GM12891 (cell line): Measurements from ENCODE around the gene TIPARP.

Experiments
- DNase-seq: peaks from one replicate; pipeline ENCODE4 v3.0.0; 2011; ENCODE audit warnings: low spot score; ENCODE audit not compliant: insufficient read length
- FAIRE-seq: peaks from 2 replicates; lab custom pipeline; 2011; peaks lifted over from hg19 to GRCh38; lab: Jason Lieb, UNC
- PAX5 ChIP-seq: IDR thresholded peaks from 2 replicates; pipeline ENCODE4 v1.6.1; 2011; ENCODE audit warnings: low read length, moderate library complexity, mild to moderate bottlenecking; ENCODE audit not compliant: insufficient read depth, severe bottlenecking
- POLR2A ChIP-seq: IDR thresholded peaks from 2 replicates; pipeline ENCODE4 v1.6.1; 2011; ENCODE audit warnings: low read depth, low read length, control low read depth
- POLR2AphosphoS5 ChIP-seq: IDR thresholded peaks from 2 replicates; pipeline ENCODE4 v1.6.1; 2011; ENCODE audit warnings: low read depth, low read length, control low read depth
- POU2F2 ChIP-seq: IDR thresholded peaks from 2 replicates; pipeline ENCODE4 v1.6.1; 2011; ENCODE audit warnings: low read depth, mild to moderate bottlenecking, control low read depth, low read length, moderate library complexity
- SPI1 ChIP-seq: IDR thresholded peaks from 2 replicates; pipeline ENCODE4 v1.6.1; 2011; ENCODE audit warnings: low read depth, low read length, control low read depth
- TAF1 ChIP-seq: IDR thresholded peaks from 2 replicates; pipeline ENCODE4 v1.6.1; 2011; ENCODE audit warnings: low read depth, low read length, control low read depth

The TIPARP gene

DNA sequence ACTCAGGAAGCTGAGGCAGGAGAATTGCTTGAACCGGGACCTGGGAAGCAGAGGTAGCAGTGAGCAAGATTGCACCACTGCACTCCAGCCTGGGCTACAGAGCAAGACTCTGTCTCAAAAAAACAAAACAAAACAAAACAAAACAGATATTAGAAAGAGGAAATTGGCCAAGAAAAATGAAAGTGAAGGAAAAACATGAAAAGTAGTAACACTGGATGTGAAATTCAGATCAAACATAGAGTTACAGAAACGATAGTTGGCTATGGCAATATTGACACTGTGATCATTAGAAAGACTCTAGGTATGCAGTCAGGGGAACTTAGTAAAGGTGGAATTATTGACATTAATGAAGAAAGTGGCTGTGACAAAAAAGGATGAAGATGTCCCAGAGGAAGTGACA is 13.2 kb upstream of the TIPARP start:
- TF ChIP-seq SPI1 (0 out of 2 replicates have a peak, but pooled peaks have one; percentile 10), POU2F2 (no peak)
- DNase-seq = no peak
- FAIRE-seq = peak; percentile 59

DNA sequence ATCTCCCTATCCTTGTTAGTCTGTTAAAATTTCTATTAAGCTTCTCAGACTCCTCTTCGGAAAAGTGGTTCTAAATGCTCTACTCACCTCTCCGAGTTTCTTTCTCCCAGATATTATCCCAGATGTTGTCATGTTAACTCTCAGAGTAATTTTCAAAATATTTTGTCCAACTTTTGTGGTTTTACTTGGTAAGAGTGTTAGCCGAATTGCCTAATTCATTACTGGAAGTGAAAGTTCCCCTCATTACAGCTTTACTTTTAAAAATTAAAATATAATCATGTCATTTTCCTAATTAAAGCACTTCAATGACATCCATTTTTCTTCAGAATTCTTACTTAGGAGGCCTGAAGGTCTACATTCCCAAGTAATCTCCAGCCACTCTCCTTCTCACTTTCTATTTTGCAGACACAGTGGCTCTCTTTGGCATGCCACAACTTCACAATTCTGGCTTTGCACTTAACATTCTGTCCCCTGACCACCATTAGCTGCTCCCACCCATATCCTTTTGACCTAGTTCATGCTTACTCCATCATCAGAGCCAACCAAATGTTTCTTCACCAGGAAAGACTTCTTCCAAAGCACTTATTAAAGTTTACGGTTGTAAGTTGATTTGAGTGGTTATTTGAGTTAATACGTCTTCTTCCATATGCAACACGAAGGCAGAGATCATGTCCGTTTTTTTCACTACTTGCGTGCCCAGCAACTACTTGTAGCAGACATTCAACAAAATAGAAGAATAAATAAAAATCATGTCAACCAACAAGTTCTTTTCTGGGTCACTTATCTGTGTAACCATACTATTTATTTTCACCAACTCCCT is 10.2 kb upstream of the TIPARP start:
- no peak for TF ChIP-seq POLR2A
- no peak for TF ChIP-seq SPI1
- no peak for TF ChIP-seq POLR2AphosphoS5
- TF ChIP-seq TAF1 = no peak
- TF ChIP-seq PAX5 = no peak
- TF ChIP-seq POU2F2 = no peak
- FAIRE-seq = peak; percentile 81
- DNase-seq = no peak

DNA sequence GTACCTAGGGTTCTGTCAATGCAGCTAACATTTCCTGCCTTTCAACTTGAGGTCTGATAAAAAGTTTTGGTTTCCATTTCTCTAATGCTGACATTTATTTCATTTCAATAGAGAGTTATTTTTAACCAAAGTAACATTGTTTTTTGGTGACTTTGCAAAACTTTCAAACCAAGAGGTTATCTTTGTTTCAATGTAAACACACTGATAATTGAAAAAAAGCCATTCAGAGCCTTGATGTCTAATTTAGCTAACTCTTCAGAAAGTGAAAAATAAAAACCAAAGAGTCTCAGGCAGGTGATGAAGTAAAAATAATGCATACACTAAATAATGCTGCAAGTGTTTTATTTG is 9.6 kb upstream of the TIPARP start:
- FAIRE-seq (no peak), DNase-seq (no peak)
- TF ChIP-seq POLR2A = no peak

DNA sequence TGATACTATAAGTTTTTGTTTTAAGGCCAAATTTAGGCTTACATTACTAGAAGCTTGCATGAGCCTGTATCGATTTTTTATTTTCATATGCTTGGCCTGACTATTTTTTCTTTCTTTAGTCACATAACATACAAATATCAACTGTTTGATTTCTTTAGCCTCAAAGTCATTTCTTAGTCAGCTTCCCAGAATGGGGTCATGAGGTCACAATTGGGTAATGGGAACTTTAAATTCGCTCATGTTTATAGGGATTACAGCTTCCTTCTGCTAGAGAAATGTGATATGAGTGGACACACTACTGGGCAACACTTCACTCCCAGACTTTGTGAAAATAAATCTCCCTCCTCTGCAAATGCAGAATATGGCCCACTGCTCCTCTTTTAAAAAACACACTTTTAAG is 9.1 kb upstream of the TIPARP start:
- TF ChIP-seq POU2F2 = no peak
- FAIRE-seq (peak; percentile 31), DNase-seq (no peak)

DNA sequence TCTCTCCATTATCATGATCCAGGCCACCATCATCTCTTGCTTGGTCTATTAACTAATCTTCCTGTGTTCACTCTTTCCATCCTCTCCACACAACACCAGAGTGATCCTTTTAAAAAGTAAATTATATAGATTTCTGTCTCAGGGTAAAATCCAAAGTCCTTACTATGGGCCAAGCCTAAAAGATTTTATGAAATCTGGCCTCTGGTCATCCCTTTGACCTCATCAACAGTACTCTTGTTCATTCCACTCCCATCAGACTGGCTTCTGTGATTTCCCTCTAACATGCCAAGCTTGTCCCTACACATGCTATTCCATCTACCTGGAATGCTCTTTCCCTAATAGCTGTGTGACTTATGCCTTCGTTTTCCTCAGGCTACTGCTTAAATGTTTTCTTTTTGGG is 8.3 kb upstream of the TIPARP start:
- FAIRE-seq = no peak
- TF ChIP-seq POLR2AphosphoS5 = no peak
- no peak for TF ChIP-seq TAF1
- no peak for TF ChIP-seq POU2F2
- TF ChIP-seq SPI1 = no peak
- TF ChIP-seq POLR2A = no peak
- TF ChIP-seq PAX5 = no peak
- no peak for DNase-seq

DNA sequence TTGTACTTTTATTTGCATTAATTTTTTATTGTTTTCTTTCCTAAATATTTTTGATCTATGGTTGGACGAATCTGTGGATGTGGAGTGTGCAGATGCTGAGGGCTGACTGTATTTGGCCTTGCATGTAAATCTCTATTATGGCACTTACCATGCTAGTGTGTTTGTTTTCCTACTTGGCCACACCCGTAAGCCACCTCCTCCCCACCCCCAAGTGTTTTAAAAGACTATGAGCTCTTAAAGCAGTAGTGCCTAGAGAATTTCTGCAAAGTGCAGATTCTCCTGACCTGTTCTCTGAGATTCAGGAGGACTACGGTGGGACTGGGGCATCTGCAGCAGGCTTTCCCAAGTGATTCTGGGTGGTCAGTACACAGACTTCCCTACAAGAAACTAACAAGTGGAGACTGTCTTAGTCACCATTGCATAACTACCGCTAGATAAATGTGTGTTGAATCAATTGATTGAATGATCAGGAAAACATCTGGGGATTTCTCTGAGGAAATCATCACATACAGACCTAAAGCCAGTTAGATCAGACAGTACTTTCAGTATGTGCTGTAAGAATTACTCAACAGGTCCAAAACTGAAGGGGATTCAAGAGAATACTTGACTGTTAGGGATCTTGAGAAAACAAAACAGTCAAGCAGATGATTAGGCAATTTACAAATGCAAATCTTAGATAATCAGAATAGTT is 6.2 kb upstream of the TIPARP start:
- no peak for TF ChIP-seq PAX5
- no peak for TF ChIP-seq POU2F2
- no peak for TF ChIP-seq SPI1
- TF ChIP-seq POLR2A = no peak
- TF ChIP-seq TAF1 = no peak
- TF ChIP-seq POLR2AphosphoS5 = no peak
- FAIRE-seq (peak; percentile 71), DNase-seq (no peak)

DNA sequence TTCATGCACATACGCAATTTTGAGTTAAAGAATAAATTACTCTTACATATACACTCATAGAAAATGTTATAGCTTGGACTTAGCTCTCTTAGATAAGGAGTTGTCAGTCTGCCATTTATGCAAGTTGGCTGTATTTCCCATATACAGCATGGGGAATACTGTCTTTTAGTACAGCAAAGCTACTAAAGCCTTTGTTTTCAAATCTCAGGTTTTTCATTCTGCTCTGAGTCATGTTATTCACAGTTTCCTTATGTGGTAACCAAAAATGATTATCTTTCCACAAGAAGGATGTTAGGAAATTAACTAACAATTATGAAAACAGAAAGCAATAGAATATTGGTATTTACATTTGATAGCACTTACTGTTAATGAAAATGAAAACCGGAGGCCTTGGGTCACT is 4.3 kb upstream of the TIPARP start:
- FAIRE-seq (no peak), DNase-seq (no peak)
- TF ChIP-seq PAX5 (no peak), POLR2AphosphoS5 (no peak)

DNA sequence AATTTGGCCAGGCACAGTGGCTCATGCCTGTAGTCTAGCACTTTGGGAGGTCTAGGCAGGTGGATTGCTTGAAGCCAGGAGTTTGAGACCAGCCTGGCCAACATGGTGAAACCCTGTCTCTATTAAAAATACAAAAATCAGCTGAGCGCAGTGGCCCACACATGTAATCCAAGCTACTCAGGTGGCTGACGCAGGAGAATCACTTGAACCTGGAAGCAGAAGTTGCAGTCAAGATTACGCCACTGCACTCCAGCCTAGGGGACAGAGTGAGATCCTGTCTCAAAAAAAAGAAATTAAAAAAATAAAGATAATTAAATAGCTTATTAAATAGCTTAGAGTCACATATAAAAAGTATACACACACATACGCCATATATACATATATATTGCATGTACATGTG is 3.7 kb upstream of the TIPARP start:
- FAIRE-seq (no peak), DNase-seq (no peak)

DNA sequence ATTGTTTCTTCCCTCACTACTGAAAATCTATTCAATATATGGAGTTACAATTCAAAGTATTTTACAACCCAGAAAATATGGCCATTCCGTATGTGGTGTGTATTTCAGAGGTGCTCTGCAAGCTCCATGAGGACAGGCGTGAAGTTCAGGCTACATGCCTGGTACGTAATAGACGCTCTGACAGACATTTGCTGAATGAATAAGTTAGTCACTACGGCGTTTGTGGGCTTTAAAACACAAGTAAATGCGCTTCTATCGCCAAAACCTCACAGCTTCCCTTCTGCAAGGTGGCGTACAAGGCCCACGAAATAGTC is 701 bp upstream of the TIPARP start:
- DNase-seq = no peak
- FAIRE-seq = no peak
- TF ChIP-seq POLR2A (no peak), TAF1 (no peak), SPI1 (no peak), POLR2AphosphoS5 (no peak), POU2F2 (no peak), PAX5 (no peak)

More for the DNA sequence above, 3.7 kb upstream of the TIPARP start:
- TF ChIP-seq POU2F2 (no peak), POLR2A (no peak), TAF1 (no peak), POLR2AphosphoS5 (no peak), PAX5 (no peak), SPI1 (no peak)

DNA sequence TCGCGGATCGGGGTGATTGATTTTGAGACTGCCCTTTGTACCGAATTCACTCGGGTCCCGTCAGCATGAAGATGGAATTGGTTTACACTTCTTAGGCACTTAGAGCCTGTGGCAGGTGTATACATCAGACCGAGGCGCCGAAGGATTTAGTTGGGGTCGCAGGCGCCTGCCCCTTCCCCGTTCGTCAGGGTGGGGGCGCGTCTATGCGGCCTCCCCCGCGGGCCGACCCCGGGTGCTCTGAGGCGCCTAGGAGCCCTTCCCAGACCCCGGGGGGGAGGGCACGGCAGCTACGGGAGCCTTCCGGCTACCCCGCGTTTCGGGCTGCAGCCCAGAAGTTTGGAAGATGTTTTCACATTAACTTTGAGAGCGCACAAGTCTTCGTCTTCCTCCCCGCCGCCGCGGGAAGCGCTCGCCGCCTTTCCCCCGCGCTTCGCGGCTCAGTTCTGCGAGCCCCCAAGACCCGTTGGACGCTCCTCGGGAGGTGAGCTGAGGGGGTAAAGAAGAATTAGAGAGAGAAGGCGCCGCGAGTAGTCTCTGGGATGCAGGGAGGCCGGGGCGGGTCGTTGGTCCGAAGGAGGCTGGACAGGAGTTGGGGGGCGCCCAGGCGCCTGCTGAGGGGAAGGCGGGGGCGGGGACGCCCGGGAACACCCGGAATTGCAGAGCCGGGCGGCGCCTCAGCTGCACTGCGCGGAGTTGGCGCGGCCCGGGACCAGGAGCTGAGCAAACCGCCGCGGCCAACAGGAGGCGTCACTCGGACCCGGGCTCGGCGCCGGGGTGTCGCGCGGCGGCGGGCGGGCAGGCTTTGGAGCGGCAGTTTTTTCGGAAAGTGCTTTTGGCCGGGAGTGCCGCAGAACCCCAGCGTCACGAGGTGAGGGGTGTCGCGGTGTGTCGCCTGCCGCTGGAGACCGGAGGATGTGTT is 780 bp downstream of the TIPARP start:
- no peak for DNase-seq
- peak; percentile 13 for FAIRE-seq
- no peak for TF ChIP-seq TAF1
- TF ChIP-seq PAX5 = no peak
- no peak for TF ChIP-seq SPI1
